Nephron progenitor cell (in vitro differentiated cells): ENCODE data around the gene NMNAT2.

Experiments
- DNase-seq: peaks from one replicate; pipeline ENCODE4 v3.0.0; 2021
- H3K27ac Mint-ChIP-seq: 2 replicates; pipeline ENCODE4 v1.8.0; 2021; ENCODE audit warnings: mild to moderate bottlenecking, moderate library complexity, mixed read lengths
- H3K27me3 Mint-ChIP-seq: 2 replicates; pipeline ENCODE4 v1.8.0; 2021; ENCODE audit warnings: mild to moderate bottlenecking, low read depth, mixed read lengths; ENCODE audit not compliant: poor library complexity
- H3K36me3 Mint-ChIP-seq: 2 replicates; pipeline ENCODE4 v1.8.0; 2021; ENCODE audit warnings: low read depth, mixed read lengths
- H3K4me1 Mint-ChIP-seq: 2 replicates; pipeline ENCODE4 v1.8.0; 2021; ENCODE audit warnings: mixed read lengths
- H3K4me3 Mint-ChIP-seq: 2 replicates; pipeline ENCODE4 v1.8.0; 2021; ENCODE audit warnings: mild to moderate bottlenecking, moderate library complexity, mixed read lengths
- H3K9me3 Mint-ChIP-seq: 2 replicates; pipeline ENCODE4 v1.8.0; 2021; ENCODE audit warnings: mild to moderate bottlenecking, moderate library complexity, mixed read lengths
- CTCF ChIP-seq: fragments of 200-600 bp; sonication (generic); IDR thresholded peaks from 2 replicates; pipeline ENCODE4 v1.5.0; 2021; ENCODE audit warnings: antibody characterized with exemption

Gene NMNAT2

GRCh38 chr1:183228347-183229220 lies 189.6 kb downstream of the NMNAT2 start:
- Mint-ChIP-seq H3K36me3 (no peaks in the 10 kb centered on the region), H3K27me3 (no peaks in the 10 kb centered on the region), H3K9me3 (no peaks in the 10 kb centered on the region), H3K27ac (peak overlapping the region; percentile 99), H3K4me1 (peaks cover 19% of the 10 kb centered on the region), H3K4me3 (no peak overlapping the region)
- TF ChIP-seq CTCF, result no peak
- DNase-seq, result no peak

- Mint-ChIP-seq H3K27ac (peak overlapping the region; percentile 99), H3K4me3 (no peak overlapping the region), H3K27me3 (no peaks in the 10 kb centered on the region), H3K9me3 (no peaks in the 10 kb centered on the region), H3K36me3 (no peaks in the 10 kb centered on the region), H3K4me1 (peaks cover 11% of the 10 kb centered on the region)
- DNase-seq, result peak; percentile 69
- peak; percentile 69 for TF ChIP-seq CTCF
Measured at GRCh38 chr1:183227422-183228346, 190.5 kb downstream of the NMNAT2 start.

- H3K9me3 Mint-ChIP-seq, result no peaks in the 10 kb centered on the region
- H3K27me3 Mint-ChIP-seq, result no peaks in the 10 kb centered on the region
- peaks cover 11% of the 10 kb centered on the region for H3K4me1 Mint-ChIP-seq
- peak; percentile 42 for DNase-seq
- no peaks in the 10 kb centered on the region for H3K36me3 Mint-ChIP-seq
- no peak for TF ChIP-seq CTCF
- H3K27ac Mint-ChIP-seq, result peak overlapping the region; percentile 65
- H3K4me3 Mint-ChIP-seq, result peak overlapping the region; percentile 9
Measured at GRCh38 chr1:183226963-183227362, 191.2 kb downstream of the NMNAT2 start.

DNA sequence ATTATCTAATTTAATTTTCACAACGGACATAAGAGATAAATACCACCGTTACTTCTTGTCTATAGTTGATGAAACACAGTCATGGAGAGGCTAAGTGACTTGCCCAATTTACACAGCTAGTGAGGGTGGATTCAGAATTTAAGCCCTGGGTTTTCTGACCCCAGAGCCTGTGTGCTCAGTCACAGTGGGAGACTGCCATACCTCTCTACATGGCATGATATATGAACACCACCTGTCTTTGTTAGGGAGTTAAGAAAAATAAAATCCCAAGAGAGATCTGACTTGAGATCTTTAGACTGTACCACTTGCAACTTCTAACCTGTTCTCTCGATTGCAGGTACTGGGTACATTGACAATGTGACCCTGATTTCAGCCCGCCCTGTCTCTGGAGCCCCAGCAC lies 191.8 kb downstream of the NMNAT2 start:
- no peak for DNase-seq
- no peak overlapping the region for H3K4me3 Mint-ChIP-seq
- H3K36me3 Mint-ChIP-seq, result no peaks in the 10 kb centered on the region
- no peaks in the 10 kb centered on the region for H3K9me3 Mint-ChIP-seq
- no peak for TF ChIP-seq CTCF
- peak overlapping the region; percentile 65 for H3K27ac Mint-ChIP-seq
- H3K27me3 Mint-ChIP-seq, result no peaks in the 10 kb centered on the region
- H3K4me1 Mint-ChIP-seq, result peaks cover 11% of the 10 kb centered on the region

DNA sequence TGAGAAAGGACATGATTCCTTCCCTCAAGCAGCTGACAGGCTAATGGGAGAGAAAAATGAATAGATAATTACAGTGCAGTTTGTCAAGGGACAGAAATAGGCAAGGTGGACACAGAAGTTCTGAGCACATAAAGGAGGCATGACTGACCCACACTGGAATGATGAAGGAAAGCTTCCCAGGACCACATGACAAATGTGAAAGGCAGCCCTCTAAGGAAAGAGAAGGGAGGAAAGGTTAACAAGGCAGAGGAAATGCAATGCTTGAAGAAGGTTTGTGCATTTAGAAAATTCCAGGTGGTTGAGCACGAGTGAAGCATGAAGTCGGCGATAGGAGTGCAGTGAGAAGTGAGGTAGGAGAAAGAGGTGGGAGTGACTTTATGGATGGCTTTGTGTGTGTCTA lies 194.7 kb downstream of the NMNAT2 start:
- Mint-ChIP-seq H3K4me1 (peaks cover 21% of the 10 kb centered on the region), H3K9me3 (no peaks in the 10 kb centered on the region), H3K36me3 (no peaks in the 10 kb centered on the region), H3K4me3 (no peak overlapping the region), H3K27ac (no peak overlapping the region), H3K27me3 (peaks cover 3% of the 10 kb centered on the region)
- no peak for TF ChIP-seq CTCF
- DNase-seq, result no peak
